Astrocyte (in vitro differentiated cells and primary cell): ENCODE results near the gene LEMD2.

Source experiments
- EZH2 ChIP-seq: IDR thresholded peaks from 2 replicates; pipeline ENCODE4 v1.6.1; 2012; ENCODE audit warnings: mild to moderate bottlenecking, low read length, inconsistent platforms; ENCODE audit not compliant: insufficient read depth
- TF ChIP-seq, protein P1 (sequence below): IDR thresholded peaks from 2 replicates; pipeline ENCODE4 v1.5.1; 2011; ENCODE audit warnings: low read depth, mild to moderate bottlenecking, inconsistent platforms, low read length, moderate library complexity; ENCODE audit not compliant: insufficient read depth

DNA sequence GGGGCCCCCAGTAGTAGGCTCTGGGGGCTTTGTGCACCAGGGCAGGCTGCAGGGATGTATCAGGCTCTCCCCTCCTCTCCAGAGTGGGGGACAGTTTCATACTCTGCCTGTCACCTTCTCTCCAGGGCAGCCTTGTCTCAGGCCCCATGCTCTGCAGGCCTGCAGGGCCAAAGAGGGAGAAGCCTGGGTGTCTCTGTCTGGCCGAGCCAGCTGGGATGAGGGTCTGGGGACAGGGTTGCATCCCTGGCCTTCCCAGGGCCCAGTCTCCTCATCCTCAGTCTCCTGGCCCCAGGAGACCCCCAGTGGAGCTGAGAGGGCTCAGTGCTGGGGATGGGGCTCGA lies 27.4 kb downstream of the LEMD2 start:
- TF ChIP-seq EZH2: no peak
- TF ChIP-seq, protein P1, sequence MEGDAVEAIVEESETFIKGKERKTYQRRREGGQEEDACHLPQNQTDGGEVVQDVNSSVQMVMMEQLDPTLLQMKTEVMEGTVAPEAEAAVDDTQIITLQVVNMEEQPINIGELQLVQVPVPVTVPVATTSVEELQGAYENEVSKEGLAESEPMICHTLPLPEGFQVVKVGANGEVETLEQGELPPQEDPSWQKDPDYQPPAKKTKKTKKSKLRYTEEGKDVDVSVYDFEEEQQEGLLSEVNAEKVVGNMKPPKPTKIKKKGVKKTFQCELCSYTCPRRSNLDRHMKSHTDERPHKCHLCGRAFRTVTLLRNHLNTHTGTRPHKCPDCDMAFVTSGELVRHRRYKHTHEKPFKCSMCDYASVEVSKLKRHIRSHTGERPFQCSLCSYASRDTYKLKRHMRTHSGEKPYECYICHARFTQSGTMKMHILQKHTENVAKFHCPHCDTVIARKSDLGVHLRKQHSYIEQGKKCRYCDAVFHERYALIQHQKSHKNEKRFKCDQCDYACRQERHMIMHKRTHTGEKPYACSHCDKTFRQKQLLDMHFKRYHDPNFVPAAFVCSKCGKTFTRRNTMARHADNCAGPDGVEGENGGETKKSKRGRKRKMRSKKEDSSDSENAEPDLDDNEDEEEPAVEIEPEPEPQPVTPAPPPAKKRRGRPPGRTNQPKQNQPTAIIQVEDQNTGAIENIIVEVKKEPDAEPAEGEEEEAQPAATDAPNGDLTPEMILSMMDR: no peak
